ENCODE measurements around the gene ZNF213.
"Not testable (repeated sequence)": the region's sequence is repeated elsewhere in the genome, so short reads cannot be mapped to it uniquely, and the experiment has no call there.

Gene ZNF213

GRCh38 chr16:3170440-3171180, 35.8 kb downstream of the ZNF213 start:
- DNase-seq (ENCODE audit: low read depth in 2 of 2) = no peak

- DNase-seq (ENCODE audit: low read depth in 2 of 2) = no peak
These were observed 36.5 kb downstream of the ZNF213 start for GRCh38 chr16:3171181-3171854.

- DNase-seq (ENCODE audit: low read depth in 2 of 2) = no peak
These were observed 37.2 kb downstream of the ZNF213 start for GRCh38 chr16:3171855-3172593.

- no peak for DNase-seq (ENCODE audit: low read depth in 2 of 2)
These were observed 39.2 kb downstream of the ZNF213 start for GRCh38 chr16:3173892-3174617.

GRCh38 chr16:3174618-3175148, 39.9 kb downstream of the ZNF213 start:
- no peak for DNase-seq (ENCODE audit: low read depth in 2 of 2)

GRCh38 chr16:3175157-3176093, 40.6 kb downstream of the ZNF213 start:
- no peak for DNase-seq (ENCODE audit: low read depth in 2 of 2)

GRCh38 chr16:3179651-3180050, 44.8 kb downstream of the ZNF213 start:
- no peak for DNase-seq (ENCODE audit: low read depth in 2 of 2)

GRCh38 chr16:3180445-3180878, 45.6 kb downstream of the ZNF213 start:
- DNase-seq (ENCODE audit: low read depth in 2 of 2) = no peak

- not testable (repeated sequence) for DNase-seq (ENCODE audit: low read depth in 2 of 2)
These were observed 47.4 kb downstream of the ZNF213 start for GRCh38 chr16:3182293-3182607.

- no peak for DNase-seq (ENCODE audit: low read depth in 2 of 2)
These were observed 48.0 kb downstream of the ZNF213 start for GRCh38 chr16:3182608-3183444.

GRCh38 chr16:3183445-3184139, 48.8 kb downstream of the ZNF213 start:
- DNase-seq (ENCODE audit: low read depth in 2 of 2) = no peak

- DNase-seq (ENCODE audit: low read depth in 2 of 2) = no peak
These were observed 52.3 kb downstream of the ZNF213 start for GRCh38 chr16:3186946-3187690.

GRCh38 chr16:3187798-3188674, 53.2 kb downstream of the ZNF213 start, which contains the start of gene OR1F1:
Gene OR1F1, plus strand, starts transcription at chr16:3188204.
- DNase-seq (ENCODE audit: low read depth in 2 of 2) = no peak

GRCh38 chr16:3188675-3188924, 53.8 kb downstream of the ZNF213 start:
- no peak for DNase-seq (ENCODE audit: low read depth in 2 of 2)

GRCh38 chr16:3188925-3189825, 54.3 kb downstream of the ZNF213 start:
- DNase-seq (ENCODE audit: low read depth in 2 of 2) = no peak

GRCh38 chr16:3189869-3190268, 55.0 kb downstream of the ZNF213 start:
- no peak for DNase-seq (ENCODE audit: low read depth in 2 of 2)

- DNase-seq (ENCODE audit: low read depth in 2 of 2) = no peak
These were observed 56.1 kb downstream of the ZNF213 start for GRCh38 chr16:3190949-3191353.

Measured in fibroblast of skin of left biceps (primary cell).